Loucy (cell line): ENCODE results near the gene PTK6.

Experiments used
- H2AFZ ChIP-seq: fragments of 200-600 bp; sonication (generic); 2 replicates; pipeline ENCODE4 v1.6.0; 2016; ENCODE audit warnings: antibody characterized with exemption, mild to moderate bottlenecking, low read length, moderate library complexity
- H3F3A ChIP-seq: fragments of 200-600 bp; 2 replicates; pipeline ENCODE4 v1.6.0; 2016; ENCODE audit warnings: antibody characterized with exemption, low read depth, mild to moderate bottlenecking
- H3K27me3 ChIP-seq: fragments of 200-600 bp; sonication (generic); 2 replicates; pipeline ENCODE4 v1.6.1; 2014; ENCODE audit warnings: low read length, mild to moderate bottlenecking; ENCODE audit not compliant: insufficient read depth, poor library complexity, severe bottlenecking
- H3K36me3 ChIP-seq: fragments of 200-600 bp; sonication (generic); 2 replicates; pipeline ENCODE4 v1.6.1; 2016; ENCODE audit warnings: low read length; ENCODE audit not compliant: insufficient read depth
- H3K4me1 ChIP-seq: fragments of 200-600 bp; sonication (generic); 2 replicates; pipeline ENCODE4 v1.5.1; 2014; ENCODE audit warnings: low read length, mild to moderate bottlenecking; ENCODE audit not compliant: insufficient read depth, poor library complexity, severe bottlenecking
- H3K4me2 ChIP-seq: fragments of 200-600 bp; sonication (generic); 2 replicates; pipeline ENCODE4 v1.6.0; 2014; ENCODE audit warnings: antibody characterized with exemption, low read length, low read depth, mild to moderate bottlenecking; ENCODE audit not compliant: poor library complexity, severe bottlenecking
- H3K4me3 ChIP-seq: fragments of 200-600 bp; sonication (generic); 2 replicates; pipeline ENCODE4 v1.5.1; 2014; ENCODE audit warnings: low read length, mild to moderate bottlenecking, mixed read lengths; ENCODE audit not compliant: poor library complexity, severe bottlenecking
- H3K79me2 ChIP-seq: fragments of 200-600 bp; sonication (generic); 2 replicates; pipeline ENCODE4 v1.6.1; 2014; ENCODE audit warnings: low read length; ENCODE audit not compliant: insufficient read depth
- H3K9ac ChIP-seq: fragments of 200-600 bp; sonication (generic); 2 replicates; pipeline ENCODE4 v1.6.0; 2014; ENCODE audit warnings: mild to moderate bottlenecking, low read depth, low read length, moderate library complexity; ENCODE audit not compliant: poor library complexity, severe bottlenecking
- H3K9me2 ChIP-seq: fragments of 200-600 bp; sonication (generic); replicated peaks from 2 replicates; pipeline ENCODE4 v1.6.1; 2016; ENCODE audit warnings: low read depth, low read length, mixed read lengths
- H3K9me3 ChIP-seq: fragments of 200-600 bp; sonication (generic); 2 replicates; pipeline ENCODE4 v1.6.1; 2014; ENCODE audit warnings: mild to moderate bottlenecking, antibody characterized with exemption, low read length, low read depth; ENCODE audit not compliant: insufficient read depth
- H4K20me1 ChIP-seq: fragments of 200-600 bp; sonication (generic); 2 replicates; pipeline ENCODE4 v1.6.0; 2014; ENCODE audit warnings: antibody characterized with exemption, low read length, mild to moderate bottlenecking; ENCODE audit not compliant: insufficient read depth, poor library complexity, severe bottlenecking
- CTCF ChIP-seq: fragments of 200-600 bp; sonication (generic); conservative IDR thresholded peaks from 2 replicates; pipeline ENCODE4 v1.5.1; 2014; ENCODE audit warnings: mild to moderate bottlenecking, antibody characterized with exemption, low read length
- EZH2phosphoT487 ChIP-seq: fragments of 200-600 bp; IDR thresholded peaks from 2 replicates; pipeline ENCODE4 v1.6.1; 2018; ENCODE audit warnings: antibody characterized with exemption, mild to moderate bottlenecking, moderate library complexity, borderline replicate concordance

PTK6 gene

GRCh38 chr20:63536997-63537524 lies at the start of gene PTK6:
Gene PTK6, minus strand, starts transcription at chr20:63537376. Its CDS starts 62 bp downstream, at chr20:63537314.
- Histone ChIP-seq H3K9me3 (no peaks in the 10 kb centered on the region), H3K27me3 (no peaks in the 10 kb centered on the region), H3K9ac (peak within 1 kb of the TSS; percentile 66), H3K4me1 (peaks cover 12% of the 10 kb centered on the region), H3K4me3 (peak within 1 kb of the TSS; percentile 63), H4K20me1 (no peaks in the 10 kb centered on the region), H3K4me2 (peak within 1 kb of the TSS; percentile 66), H2AFZ (peak within 1 kb of the TSS; percentile 62; the same call in 1 of the 2 replicates), H3K9me2 (no peaks in the 10 kb centered on the region), H3K36me3 (no peaks in the 10 kb centered on the region), H3F3A (no peaks in the 10 kb centered on the region), H3K79me2 (no peaks in the 10 kb centered on the region)
- TF ChIP-seq EZH2phosphoT487 (no peak), CTCF (no peak)

GRCh38 chr20:63586797-63587196 lies 49.6 kb upstream of the PTK6 start:
- TF ChIP-seq CTCF (no peak), EZH2phosphoT487 (no peak)
- Histone ChIP-seq H3K9ac (no peak overlapping the region), H3K9me2 (no peaks in the 10 kb centered on the region), H3F3A (no peaks in the 10 kb centered on the region), H3K4me1 (no peaks in the 10 kb centered on the region), H3K79me2 (no peaks in the 10 kb centered on the region), H3K9me3 (no peaks in the 10 kb centered on the region), H3K36me3 (no peaks in the 10 kb centered on the region; the same call in 1 of the 2 replicates), H3K4me3 (no peak overlapping the region), H4K20me1 (no peaks in the 10 kb centered on the region), H2AFZ (no peak overlapping the region), H3K4me2 (no peak overlapping the region), H3K27me3 (no peaks in the 10 kb centered on the region)

DNA sequence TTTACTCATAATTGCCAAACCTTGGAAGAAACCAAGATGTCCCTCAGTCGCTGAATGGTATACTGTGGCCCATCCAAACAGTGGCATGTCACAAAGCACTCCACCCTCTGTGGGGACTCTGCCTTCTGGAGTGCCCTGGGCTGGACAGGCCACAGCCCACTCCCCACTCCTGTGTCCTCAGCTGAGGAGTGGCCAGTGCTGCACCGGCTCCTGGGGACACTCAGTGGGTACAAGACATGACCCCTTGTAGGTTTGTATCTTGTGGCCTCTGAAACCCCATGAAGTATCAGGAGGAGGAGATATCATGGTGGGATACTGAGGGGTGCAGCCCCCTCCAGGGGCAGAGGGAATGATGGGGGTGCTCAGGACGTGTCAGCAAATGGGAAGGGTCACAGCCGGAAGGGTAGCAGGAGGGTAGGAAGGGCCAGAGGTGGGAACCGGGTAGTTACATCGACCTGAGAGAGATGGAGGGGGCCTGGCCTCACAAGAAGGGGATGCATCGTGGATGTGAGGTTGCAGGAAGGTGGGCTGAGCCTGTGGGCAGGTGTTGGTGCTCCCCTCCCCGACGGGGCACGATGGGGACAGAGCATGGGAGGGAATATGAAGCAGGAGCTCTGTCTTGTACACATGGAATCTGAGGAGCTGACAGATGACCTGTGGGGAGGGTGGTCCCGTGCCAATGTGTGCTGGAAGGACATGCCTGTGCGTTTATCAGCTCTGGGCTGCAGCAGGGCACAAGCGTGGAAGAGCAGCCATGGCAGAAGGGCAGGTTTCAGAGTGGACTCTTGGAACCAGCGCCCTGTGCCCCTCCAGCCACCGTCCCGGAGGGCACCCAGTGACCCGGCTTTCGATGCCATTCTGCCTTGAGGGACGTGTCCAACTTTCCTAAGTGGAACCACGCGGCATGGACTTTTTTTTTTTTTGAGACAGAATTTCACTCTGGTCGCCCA lies 48.7 kb upstream of the PTK6 start:
- no peak overlapping the region for H2AFZ ChIP-seq
- no peaks in the 10 kb centered on the region for H3K9me3 ChIP-seq
- H3K79me2 ChIP-seq, result no peaks in the 10 kb centered on the region
- H3F3A ChIP-seq, result no peaks in the 10 kb centered on the region
- H3K4me1 ChIP-seq, result no peaks in the 10 kb centered on the region
- no peak overlapping the region for H3K4me2 ChIP-seq
- no peaks in the 10 kb centered on the region for H3K9me2 ChIP-seq
- H4K20me1 ChIP-seq, result no peaks in the 10 kb centered on the region
- no peaks in the 10 kb centered on the region; the same call in 1 of the 2 replicates for H3K36me3 ChIP-seq
- TF ChIP-seq EZH2phosphoT487, result no peak
- TF ChIP-seq CTCF, result no peak
- H3K4me3 ChIP-seq, result no peak overlapping the region
- no peaks in the 10 kb centered on the region for H3K27me3 ChIP-seq
- H3K9ac ChIP-seq, result no peak overlapping the region
